ENCODE measurements around the gene FRMD4B. TPM values are rescaled to one million over a fixed set of nuclear protein-coding genes. Genes with fewer than 3 reads are reported as not detected.

Gene FRMD4B
- total and polyA plus RNA-seq, 2 experiments from 2014 or later: 6.4 to 12.8 TPM

DNA sequence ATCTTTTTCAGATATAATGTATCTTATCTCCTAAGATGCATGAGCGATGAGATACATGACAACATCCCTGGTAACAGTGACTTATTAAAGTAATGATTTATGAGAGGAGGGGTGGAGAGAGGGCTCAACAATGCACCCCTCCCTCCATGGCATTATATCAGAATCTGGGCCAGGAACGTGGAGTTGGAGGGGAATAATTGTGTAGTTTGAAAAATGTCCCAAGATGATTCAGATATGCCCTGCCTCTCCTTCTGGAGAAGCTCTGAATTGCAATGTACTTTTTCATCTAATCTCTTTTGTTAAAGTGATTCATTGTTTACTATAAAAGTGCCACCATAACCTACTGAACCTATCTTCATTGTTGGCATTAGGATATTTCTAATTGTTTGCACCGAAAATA is 86.5 kb downstream of the FRMD4B start:
- ATAC-seq: no peak
- Histone ChIP-seq H4K20me1 (replicated peaks; ENCODE audit: insufficient read depth) (no peaks in the 10 kb centered on the region), H3K4me2 (no peak overlapping the region), H3K9me2 (ENCODE audit: insufficient read depth) (no peaks in the 10 kb centered on the region), H3K79me2 (replicated peaks; ENCODE audit: insufficient read depth) (no peaks in the 10 kb centered on the region), H3K27me3 (ENCODE audit: insufficient read depth) (no peaks in the 10 kb centered on the region), H3F3A (replicated peaks; ENCODE audit: low read depth) (no peaks in the 10 kb centered on the region), H3K4me3 (no peak overlapping the region), H3K27ac (ENCODE audit: low read depth) (no peak overlapping the region), H2AFZ (no peak overlapping the region), H3K36me3 (ENCODE audit: insufficient read depth) (no peaks in the 10 kb centered on the region), H3K4me1 (ENCODE audit: insufficient read depth) (no peaks in the 10 kb centered on the region)
- no peak overlapping the region for H3K4me3 Mint-ChIP-seq
- H3K9me3 Mint-ChIP-seq: no peaks in the 10 kb centered on the region
- no peaks in the 10 kb centered on the region for H3K4me1 Mint-ChIP-seq
- TF ChIP-seq ZNF114 (CRISPR knock-in tag; IDR thresholded peaks at IDR 0.05) (no peak), EZH2 (IDR thresholded peaks at IDR 0.05; ENCODE audit: low read depth, unreplicated experiment) (no peak), NANOG (IDR thresholded peaks at IDR 0.05; ENCODE audit: borderline replicate concordance) (no peak), STAT1 (IDR thresholded peaks at IDR 0.05; ENCODE audit: unreplicated experiment) (no peak), JUNB (IDR thresholded peaks at IDR 0.05; ENCODE audit: unreplicated experiment) (no peak), CREB1 (CRISPR knock-in tag; IDR thresholded peaks at IDR 0.05; ENCODE audit: low read depth) (no peak), ZNF331 (CRISPR knock-in tag; IDR thresholded peaks at IDR 0.05; ENCODE audit: low read depth) (no peak), EZH2phosphoT487 (IDR thresholded peaks at IDR 0.05; ENCODE audit: unreplicated experiment) (no peak)
- TF ChIP-seq, protein P1, sequence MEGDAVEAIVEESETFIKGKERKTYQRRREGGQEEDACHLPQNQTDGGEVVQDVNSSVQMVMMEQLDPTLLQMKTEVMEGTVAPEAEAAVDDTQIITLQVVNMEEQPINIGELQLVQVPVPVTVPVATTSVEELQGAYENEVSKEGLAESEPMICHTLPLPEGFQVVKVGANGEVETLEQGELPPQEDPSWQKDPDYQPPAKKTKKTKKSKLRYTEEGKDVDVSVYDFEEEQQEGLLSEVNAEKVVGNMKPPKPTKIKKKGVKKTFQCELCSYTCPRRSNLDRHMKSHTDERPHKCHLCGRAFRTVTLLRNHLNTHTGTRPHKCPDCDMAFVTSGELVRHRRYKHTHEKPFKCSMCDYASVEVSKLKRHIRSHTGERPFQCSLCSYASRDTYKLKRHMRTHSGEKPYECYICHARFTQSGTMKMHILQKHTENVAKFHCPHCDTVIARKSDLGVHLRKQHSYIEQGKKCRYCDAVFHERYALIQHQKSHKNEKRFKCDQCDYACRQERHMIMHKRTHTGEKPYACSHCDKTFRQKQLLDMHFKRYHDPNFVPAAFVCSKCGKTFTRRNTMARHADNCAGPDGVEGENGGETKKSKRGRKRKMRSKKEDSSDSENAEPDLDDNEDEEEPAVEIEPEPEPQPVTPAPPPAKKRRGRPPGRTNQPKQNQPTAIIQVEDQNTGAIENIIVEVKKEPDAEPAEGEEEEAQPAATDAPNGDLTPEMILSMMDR (conservative IDR thresholded peaks at IDR 0.05; ENCODE audit: low read depth in 2 of 2): no peak
- TF ChIP-seq, protein P2, sequence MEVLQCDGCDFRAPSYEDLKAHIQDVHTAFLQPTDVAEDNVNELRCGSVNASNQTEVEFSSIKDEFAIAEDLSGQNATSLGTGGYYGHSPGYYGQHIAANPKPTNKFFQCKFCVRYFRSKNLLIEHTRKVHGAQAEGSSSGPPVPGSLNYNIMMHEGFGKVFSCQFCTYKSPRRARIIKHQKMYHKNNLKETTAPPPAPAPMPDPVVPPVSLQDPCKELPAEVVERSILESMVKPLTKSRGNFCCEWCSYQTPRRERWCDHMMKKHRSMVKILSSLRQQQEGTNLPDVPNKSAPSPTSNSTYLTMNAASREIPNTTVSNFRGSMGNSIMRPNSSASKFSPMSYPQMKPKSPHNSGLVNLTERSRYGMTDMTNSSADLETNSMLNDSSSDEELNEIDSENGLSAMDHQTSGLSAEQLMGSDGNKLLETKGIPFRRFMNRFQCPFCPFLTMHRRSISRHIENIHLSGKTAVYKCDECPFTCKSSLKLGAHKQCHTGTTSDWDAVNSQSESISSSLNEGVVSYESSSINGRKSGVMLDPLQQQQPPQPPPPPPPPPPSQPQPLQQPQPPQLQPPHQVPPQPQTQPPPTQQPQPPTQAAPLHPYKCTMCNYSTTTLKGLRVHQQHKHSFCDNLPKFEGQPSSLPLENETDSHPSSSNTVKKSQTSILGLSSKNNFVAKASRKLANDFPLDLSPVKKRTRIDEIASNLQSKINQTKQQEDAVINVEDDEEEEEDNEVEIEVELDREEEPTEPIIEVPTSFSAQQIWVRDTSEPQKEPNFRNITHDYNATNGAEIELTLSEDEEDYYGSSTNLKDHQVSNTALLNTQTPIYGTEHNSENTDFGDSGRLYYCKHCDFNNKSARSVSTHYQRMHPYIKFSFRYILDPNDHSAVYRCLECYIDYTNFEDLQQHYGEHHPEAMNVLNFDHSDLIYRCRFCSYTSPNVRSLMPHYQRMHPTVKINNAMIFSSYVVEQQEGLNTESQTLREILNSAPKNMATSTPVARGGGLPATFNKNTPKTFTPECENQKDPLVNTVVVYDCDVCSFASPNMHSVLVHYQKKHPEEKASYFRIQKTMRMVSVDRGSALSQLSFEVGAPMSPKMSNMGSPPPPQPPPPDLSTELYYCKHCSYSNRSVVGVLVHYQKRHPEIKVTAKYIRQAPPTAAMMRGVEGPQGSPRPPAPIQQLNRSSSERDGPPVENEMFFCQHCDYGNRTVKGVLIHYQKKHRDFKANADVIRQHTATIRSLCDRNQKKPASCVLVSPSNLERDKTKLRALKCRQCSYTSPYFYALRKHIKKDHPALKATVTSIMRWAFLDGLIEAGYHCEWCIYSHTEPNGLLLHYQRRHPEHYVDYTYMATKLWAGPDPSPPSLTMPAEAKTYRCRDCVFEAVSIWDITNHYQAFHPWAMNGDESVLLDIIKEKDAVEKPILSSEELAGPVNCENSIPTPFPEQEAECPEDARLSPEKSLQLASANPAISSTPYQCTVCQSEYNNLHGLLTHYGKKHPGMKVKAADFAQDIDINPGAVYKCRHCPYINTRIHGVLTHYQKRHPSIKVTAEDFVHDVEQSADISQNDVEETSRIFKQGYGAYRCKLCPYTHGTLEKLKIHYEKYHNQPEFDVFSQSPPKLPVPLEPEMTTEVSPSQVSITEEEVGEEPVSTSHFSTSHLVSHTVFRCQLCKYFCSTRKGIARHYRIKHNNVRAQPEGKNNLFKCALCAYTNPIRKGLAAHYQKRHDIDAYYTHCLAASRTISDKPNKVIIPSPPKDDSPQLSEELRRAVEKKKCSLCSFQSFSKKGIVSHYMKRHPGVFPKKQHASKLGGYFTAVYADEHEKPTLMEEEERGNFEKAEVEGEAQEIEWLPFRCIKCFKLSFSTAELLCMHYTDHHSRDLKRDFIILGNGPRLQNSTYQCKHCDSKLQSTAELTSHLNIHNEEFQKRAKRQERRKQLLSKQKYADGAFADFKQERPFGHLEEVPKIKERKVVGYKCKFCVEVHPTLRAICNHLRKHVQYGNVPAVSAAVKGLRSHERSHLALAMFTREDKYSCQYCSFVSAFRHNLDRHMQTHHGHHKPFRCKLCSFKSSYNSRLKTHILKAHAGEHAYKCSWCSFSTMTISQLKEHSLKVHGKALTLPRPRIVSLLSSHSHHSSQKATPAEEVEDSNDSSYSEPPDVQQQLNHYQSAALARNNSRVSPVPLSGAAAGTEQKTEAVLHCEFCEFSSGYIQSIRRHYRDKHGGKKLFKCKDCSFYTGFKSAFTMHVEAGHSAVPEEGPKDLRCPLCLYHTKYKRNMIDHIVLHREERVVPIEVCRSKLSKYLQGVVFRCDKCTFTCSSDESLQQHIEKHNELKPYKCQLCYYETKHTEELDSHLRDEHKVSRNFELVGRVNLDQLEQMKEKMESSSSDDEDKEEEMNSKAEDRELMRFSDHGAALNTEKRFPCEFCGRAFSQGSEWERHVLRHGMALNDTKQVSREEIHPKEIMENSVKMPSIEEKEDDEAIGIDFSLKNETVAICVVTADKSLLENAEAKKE (CRISPR knock-in tag; IDR thresholded peaks at IDR 0.05): no peak
- TF ChIP-seq, protein P3, sequence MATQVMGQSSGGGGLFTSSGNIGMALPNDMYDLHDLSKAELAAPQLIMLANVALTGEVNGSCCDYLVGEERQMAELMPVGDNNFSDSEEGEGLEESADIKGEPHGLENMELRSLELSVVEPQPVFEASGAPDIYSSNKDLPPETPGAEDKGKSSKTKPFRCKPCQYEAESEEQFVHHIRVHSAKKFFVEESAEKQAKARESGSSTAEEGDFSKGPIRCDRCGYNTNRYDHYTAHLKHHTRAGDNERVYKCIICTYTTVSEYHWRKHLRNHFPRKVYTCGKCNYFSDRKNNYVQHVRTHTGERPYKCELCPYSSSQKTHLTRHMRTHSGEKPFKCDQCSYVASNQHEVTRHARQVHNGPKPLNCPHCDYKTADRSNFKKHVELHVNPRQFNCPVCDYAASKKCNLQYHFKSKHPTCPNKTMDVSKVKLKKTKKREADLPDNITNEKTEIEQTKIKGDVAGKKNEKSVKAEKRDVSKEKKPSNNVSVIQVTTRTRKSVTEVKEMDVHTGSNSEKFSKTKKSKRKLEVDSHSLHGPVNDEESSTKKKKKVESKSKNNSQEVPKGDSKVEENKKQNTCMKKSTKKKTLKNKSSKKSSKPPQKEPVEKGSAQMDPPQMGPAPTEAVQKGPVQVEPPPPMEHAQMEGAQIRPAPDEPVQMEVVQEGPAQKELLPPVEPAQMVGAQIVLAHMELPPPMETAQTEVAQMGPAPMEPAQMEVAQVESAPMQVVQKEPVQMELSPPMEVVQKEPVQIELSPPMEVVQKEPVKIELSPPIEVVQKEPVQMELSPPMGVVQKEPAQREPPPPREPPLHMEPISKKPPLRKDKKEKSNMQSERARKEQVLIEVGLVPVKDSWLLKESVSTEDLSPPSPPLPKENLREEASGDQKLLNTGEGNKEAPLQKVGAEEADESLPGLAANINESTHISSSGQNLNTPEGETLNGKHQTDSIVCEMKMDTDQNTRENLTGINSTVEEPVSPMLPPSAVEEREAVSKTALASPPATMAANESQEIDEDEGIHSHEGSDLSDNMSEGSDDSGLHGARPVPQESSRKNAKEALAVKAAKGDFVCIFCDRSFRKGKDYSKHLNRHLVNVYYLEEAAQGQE (IDR thresholded peaks at IDR 0.05; ENCODE audit: unreplicated experiment): no peak
- no peaks in the 10 kb centered on the region for H3K27me3 Mint-ChIP-seq (ENCODE audit: insufficient read depth, low read depth, poor library complexity)
- H3K27ac Mint-ChIP-seq: no peak overlapping the region
- no peak for DNase-seq (ENCODE audit: low spot score)
- H3K36me3 Mint-ChIP-seq (ENCODE audit: low read depth): no peaks in the 10 kb centered on the region
